Psoas muscle (tissue), 8 donors: Measurements from ENCODE around the gene BPNT1. TPM values are rescaled to one million over a fixed set of nuclear protein-coding genes. Genes with fewer than 3 reads are reported as not detected.

Experiments used
- ATAC-seq, 4 donors: fragments of 200-7000 bp; cut with Tn5 transposase; one replicate each; pipeline ENCODE4 v1.9.1; 2020; ENCODE audit warnings: moderate library complexity in 3 of 4, mild to moderate bottlenecking in 2 of 4
- DNase-seq, 2 donors: peaks; one replicate each; pipeline ENCODE4 v3.0.0-alpha.2; 2020
- H3K27ac ChIP-seq: fragments of 200-600 bp; one replicate; pipeline ENCODE4 v1.8.0; 2022
- H3K27me3 ChIP-seq, 3 donors: fragments of 200-600 bp in 1 of 3; one replicate each; pipeline versions ENCODE4 v1.6.1 to v1.8.0; 2013 to 2022; ENCODE audit warnings: low read length in 2 of 3, mild to moderate bottlenecking in 2 of 3, moderate library complexity in 1 of 3; ENCODE audit not compliant: insufficient read depth in 3 of 3
- H3K36me3 ChIP-seq, 2 donors: fragments of 200-600 bp in 1 of 2; one replicate each; pipeline versions ENCODE4 v1.6.1 to v1.8.0; 2013 to 2022; ENCODE audit warnings: low read depth in 1 of 2, mild to moderate bottlenecking in 1 of 2, moderate library complexity in 1 of 2; ENCODE audit not compliant: insufficient read depth in 1 of 2
- H3K4me1 ChIP-seq: fragments of 200-600 bp; one replicate; pipeline ENCODE4 v1.8.0; 2022
- H3K4me3 ChIP-seq: fragments of 200-600 bp; one replicate; pipeline ENCODE4 v1.8.0; 2022; ENCODE audit warnings: mild to moderate bottlenecking
- H3K9me3 ChIP-seq: fragments of 200-600 bp; one replicate; pipeline ENCODE4 v1.8.0; 2022
- CTCF ChIP-seq: fragments of 200-600 bp; IDR thresholded peaks from one replicate; pipeline ENCODE4 v1.8.0; 2022; ENCODE audit warnings: antibody characterized with exemption
- WGBS, 3 donors: extraction: QIAGEN DNeasy Blood & Tissue Kit; methylation state at CpG; one replicate each; pipeline versions ENCODE4 v1.1.6 to v1.1.7; 2013; 5-methylcytosine and 5-hydroxymethylcytosine counted together
- intact Hi-C, 2 donors: fragments of 100-400 bp; cut with DNase I; formaldehyde crosslinking; loops; one replicate each; pipeline versions ENCODE4 v1.11.0 to v1.14.2; 2022
- polyA plus RNA-seq, 3 donors: library from polyadenylated mRNA; stranded (reverse); fragments of 200-250 nt; gene quantifications; one replicate each; pipeline ENCODE4 v1.2.3, GENCODE V29; 2013
- total RNA-seq, 4 donors: library from RNA; stranded (reverse); fragmentation: NEBNext Ultra II Directional in 2 of 4; extraction: Animal tissue kit (Norgen Biotek cat#: 25700) in 2 of 4; gene quantifications; one replicate each; pipeline versions ENCODE4 v1.2.1 to v1.2.4, GENCODE V29; 2021 to 2023
- donor health status: healthy with polysubstance abuse.
- donor health status: DM: no; HTN: no; CAD: no; lungs with moderate emphysema.
- donor health status: Bipolar disorder and iron deficiency.
- donor health status: healthy.
- donor health status: DM: yes; HTN: yes; CAD: no.
- donor health status: DM: no; HTN: no; CAD: no.
- donor health status: DM: no; HTN: no; CAD: no.
- donor health status: DM: yes; HTN: yes; CAD: no.

The BPNT1 gene
- total and polyA plus RNA-seq, 7 donors, result 5.8 to 12.3 (median 8.3) TPM

DNA sequence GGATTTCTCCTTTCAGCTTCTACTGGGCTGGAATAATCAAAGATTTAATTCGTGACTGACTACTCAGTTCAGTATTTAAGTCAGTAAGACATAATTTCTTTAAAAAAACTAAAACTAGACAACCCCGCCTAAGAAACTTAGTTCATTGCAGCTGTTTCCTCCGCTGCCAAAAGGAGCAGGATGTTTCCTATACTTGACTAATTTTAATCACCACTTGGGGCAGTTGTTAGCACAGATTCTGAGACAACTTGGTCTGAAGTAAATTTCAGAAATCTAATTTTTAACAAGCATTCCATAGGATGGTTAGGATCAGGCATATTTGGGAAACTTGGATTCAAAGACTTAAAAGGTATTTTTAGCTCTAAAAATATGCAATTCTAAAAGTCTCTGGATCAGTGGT is 77.3 kb downstream of the BPNT1 start:
- Histone ChIP-seq H3K27me3 (no peaks in the 10 kb centered on the region), H3K4me1 (no peaks in the 10 kb centered on the region), H3K4me3 (no peak overlapping the region), H3K9me3 (no peaks in the 10 kb centered on the region), H3K27ac (no peak overlapping the region), H3K36me3 (peaks cover 3 to 97% of the 10 kb centered on the region in 2 donors)
- WGBS, 3 donors, result 34 to 43% (median 38%) methylated on average over 3 of the region's 3 CpGs
- intact Hi-C loops, result loop anchor here in 1 of 2 donors (10.0 kb wide), 1 partner anchor 93 kb away; no protein-coding TSS in a partner anchor
- no peak for TF ChIP-seq CTCF
- ATAC-seq (no peak), DNase-seq (no peak)

GRCh38 chr1:220011620-220012019 is 78.0 kb downstream of the BPNT1 start:
- H3K4me3 ChIP-seq, result no peak overlapping the region
- no peak for TF ChIP-seq CTCF
- no peaks in the 10 kb centered on the region for H3K27me3 ChIP-seq
- intact Hi-C loops, result loop anchor here in 1 of 2 donors (10.0 kb wide), 1 partner anchor 93 kb away; no protein-coding TSS in a partner anchor
- no peaks in the 10 kb centered on the region for H3K4me1 ChIP-seq
- H3K9me3 ChIP-seq, result no peaks in the 10 kb centered on the region
- DNase-seq (no peak), ATAC-seq (no peak)
- no peak overlapping the region for H3K27ac ChIP-seq
- H3K36me3 ChIP-seq, result peaks cover 3 to 97% of the 10 kb centered on the region in 2 donors

Other genes starting within 250 kb of the BPNT1 start
- gene SLC30A10, start 161.2 kb downstream of the BPNT1 start, total RNA-seq, result not detected
- not detected for gene SLC30A10, start 161.2 kb downstream of the BPNT1 start, polyA plus RNA-seq
- 100 to 1,000 TPM in 1 of 4 donors, 10 to 100 TPM in 3; 79.5 to 118 (median 83.7) TPM for gene EPRS1, start 43.3 kb downstream of the BPNT1 start, total RNA-seq
- gene EPRS1, start 43.3 kb downstream of the BPNT1 start, polyA plus RNA-seq, result 10 to 100 TPM; 40.5 to 67.6 (median 56.3) TPM
- 10 to 100 TPM; 59.1 to 86.3 (median 69.8) TPM for gene IARS2, start 4.3 kb upstream of the BPNT1 start, total RNA-seq
- 10 to 100 TPM; 44.1 to 92.6 (median 49.0) TPM for gene IARS2, start 4.3 kb upstream of the BPNT1 start, polyA plus RNA-seq
- gene RAB3GAP2, start 182.7 kb upstream of the BPNT1 start, total RNA-seq, result 10 to 100 TPM; 17.0 to 28.6 (median 27.5) TPM
- gene RAB3GAP2, start 182.7 kb upstream of the BPNT1 start, polyA plus RNA-seq, result 10 to 100 TPM in 1 of 3 donors, 1 to 10 TPM in 2; 5.8 to 18.6 (median 6.8) TPM